CD4-positive, alpha-beta T cell treated with Interleukin-2 at 100 ng/mL for 4 hours (primary cell): ENCODE measurements around the gene FBXW10.
A peak's percentile ranks its signal among the peaks of the same experiment; 100 is the strongest.
"Not testable (repeated sequence)": the region's sequence is repeated elsewhere in the genome, so short reads cannot be mapped to it uniquely, and the experiment has no call there.

Source experiments
- DNase-seq: peaks from one replicate; pipeline ENCODE4 v3.0.0-alpha.2; 2020; ENCODE audit warnings: low spot score

FBXW10 gene

GRCh38 chr17:18755969-18756368, 12.1 kb downstream of the FBXW10 start:
- DNase-seq: not testable (repeated sequence)

- not testable (repeated sequence) for DNase-seq
Measured at GRCh38 chr17:18757368-18758044, 13.7 kb downstream of the FBXW10 start.

- DNase-seq: not testable (repeated sequence)
Measured at GRCh38 chr17:18758344-18758743, 14.5 kb downstream of the FBXW10 start.

- not testable (repeated sequence) for DNase-seq
Measured at GRCh38 chr17:18760221-18760620, 16.4 kb downstream of the FBXW10 start.

GRCh38 chr17:18770572-18770971, 26.7 kb downstream of the FBXW10 start:
- not testable (repeated sequence) for DNase-seq

GRCh38 chr17:18771066-18771465, 27.2 kb downstream of the FBXW10 start:
- DNase-seq: not testable (repeated sequence)

GRCh38 chr17:18772471-18772870, 28.6 kb downstream of the FBXW10 start:
- no peak for DNase-seq

GRCh38 chr17:18780991-18781718, 37.3 kb downstream of the FBXW10 start, which contains the start of gene TVP23B:
TSS of gene TVP23B (plus strand) at chr17:18781183. CDS start at chr17:18781294, 111 bp downstream.
- peak; percentile 93 for DNase-seq

- peak; percentile 6 for DNase-seq
Measured at GRCh38 chr17:18781805-18782204, 38.0 kb downstream of the FBXW10 start.

- DNase-seq: not testable (repeated sequence)
Measured at GRCh38 chr17:18785933-18786332, 42.1 kb downstream of the FBXW10 start.

GRCh38 chr17:18786890-18787289, 43.0 kb downstream of the FBXW10 start:
- DNase-seq: not testable (repeated sequence)

- peak; percentile 24 for DNase-seq
Measured at GRCh38 chr17:18791402-18791801, 47.5 kb downstream of the FBXW10 start.

- not testable (repeated sequence) for DNase-seq
Measured at GRCh38 chr17:18794841-18795240, 51.0 kb downstream of the FBXW10 start.

- DNase-seq: not testable (repeated sequence)
Measured at GRCh38 chr17:18796887-18797286, 53.0 kb downstream of the FBXW10 start.

- DNase-seq: not testable (repeated sequence)
Measured at GRCh38 chr17:18803458-18804245, 59.8 kb downstream of the FBXW10 start.

- DNase-seq: not testable (repeated sequence)
Measured at GRCh38 chr17:18815924-18816323, 72.1 kb downstream of the FBXW10 start.

- peak; percentile 75 for DNase-seq
Measured at GRCh38 chr17:18816489-18817371, 72.9 kb downstream of the FBXW10 start.

GRCh38 chr17:18821430-18821829, 77.6 kb downstream of the FBXW10 start:
- DNase-seq: not testable (repeated sequence)

GRCh38 chr17:18827613-18828012, 83.8 kb downstream of the FBXW10 start:
- not testable (repeated sequence) for DNase-seq
